Activated CD4-positive, alpha-beta T cell treated with anti-CD3 and anti-CD28 coated beads for 1 hour (primary cell): ENCODE results near the gene RCL1.
"Not testable (repeated sequence)": the region's sequence is repeated elsewhere in the genome, so short reads cannot be mapped to it uniquely, and the experiment has no call there.

Source experiments
- DNase-seq: peaks from one replicate; pipeline ENCODE4 v3.0.0-alpha.2; 2020

Gene RCL1

GRCh38 chr9:4890242-4890641 is 97.5 kb downstream of the RCL1 start:
- DNase-seq, result no peak

- DNase-seq, result no peak
Measured at GRCh38 chr9:4890929-4891328, 98.2 kb downstream of the RCL1 start.

- DNase-seq, result no peak
Measured at GRCh38 chr9:4891674-4892073, 98.9 kb downstream of the RCL1 start.

GRCh38 chr9:4892501-4893194 is 99.9 kb downstream of the RCL1 start:
- no peak for DNase-seq

GRCh38 chr9:4894076-4894475 is 101.3 kb downstream of the RCL1 start:
- DNase-seq, result no peak

GRCh38 chr9:4899853-4900252 is 107.1 kb downstream of the RCL1 start:
- DNase-seq, result not testable (repeated sequence)

DNA sequence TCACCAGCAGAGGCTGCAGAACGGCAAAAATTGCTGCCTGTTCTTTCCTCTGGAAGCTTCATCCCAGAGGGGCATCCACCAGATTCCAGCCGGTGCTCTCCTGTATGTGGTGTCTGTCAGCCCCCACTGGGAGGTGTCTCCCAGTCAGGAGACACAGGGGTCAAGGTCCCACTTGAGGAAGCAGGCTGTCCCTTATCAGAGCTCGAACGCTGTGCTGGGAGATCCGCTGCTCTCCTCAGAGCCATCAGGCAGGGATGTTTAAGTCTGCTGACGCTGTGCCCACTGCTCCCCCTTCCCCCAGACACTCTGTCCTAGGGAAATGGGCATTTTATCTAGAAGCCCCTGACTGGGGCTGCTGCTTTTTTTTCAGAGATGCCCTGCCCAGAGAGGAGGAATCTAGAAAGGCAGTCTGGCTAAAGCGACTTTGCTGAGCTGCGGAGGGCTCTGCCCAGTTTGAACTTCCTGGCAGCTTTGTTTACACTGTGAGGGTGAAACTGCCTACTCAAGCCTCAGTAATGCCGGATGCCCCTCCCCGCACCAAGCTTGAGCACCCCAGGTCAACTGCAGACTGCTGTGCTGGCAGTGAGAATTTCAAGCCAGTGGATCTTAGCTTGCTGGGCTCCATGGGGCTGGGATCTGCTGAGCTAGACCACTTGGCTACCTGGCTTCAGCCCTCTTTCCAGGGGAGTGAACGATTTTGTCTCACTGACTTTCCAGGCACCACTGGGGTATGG is 108.8 kb downstream of the RCL1 start:
- DNase-seq, result not testable (repeated sequence)

GRCh38 chr9:4902135-4902475 is 109.4 kb downstream of the RCL1 start:
- DNase-seq, result no peak

DNA sequence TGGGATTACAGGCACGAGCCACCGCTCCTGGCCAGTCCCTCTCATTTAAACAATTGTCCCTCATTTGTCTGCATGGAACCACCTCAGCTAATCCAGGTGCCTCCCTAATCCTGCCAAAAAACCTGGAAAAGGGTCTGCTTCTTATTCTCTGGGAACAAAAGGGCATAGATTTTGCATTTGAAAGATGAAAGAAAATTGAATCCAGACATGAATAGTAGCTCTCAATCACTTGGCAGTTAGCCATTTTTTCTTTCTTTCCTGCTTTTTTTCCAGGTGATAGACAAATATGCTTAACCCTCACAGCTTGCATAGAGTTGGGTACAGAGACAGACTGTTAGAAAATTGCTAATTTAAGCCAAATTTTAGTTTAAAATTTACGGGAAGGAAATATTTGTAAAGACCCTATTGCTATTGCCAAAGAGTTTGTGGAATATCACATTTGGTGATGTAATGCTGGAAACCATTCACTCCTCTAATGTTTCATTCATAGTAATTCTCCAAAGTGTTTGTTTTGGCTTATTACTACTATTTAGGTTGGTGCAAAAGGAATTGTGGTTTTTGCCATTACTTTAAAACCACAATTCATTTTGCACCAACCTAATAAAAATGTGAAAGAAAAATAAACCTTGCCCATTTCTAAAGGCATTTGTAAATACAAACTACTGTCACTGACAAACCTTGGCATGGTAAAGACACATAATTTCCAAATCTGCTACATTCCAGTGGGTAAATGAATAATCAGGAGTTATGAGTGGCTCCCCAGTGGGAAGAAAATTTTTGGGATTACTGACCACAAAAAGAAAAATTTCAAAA is 111.8 kb downstream of the RCL1 start:
- no peak for DNase-seq

- DNase-seq, result no peak
Measured at GRCh38 chr9:4905135-4905490, 112.4 kb downstream of the RCL1 start.
